BLaER1 treated with 17β-estradiol and CSF1 and Interleukin-3, amounts not matched to agents 10 nM and 100 nM (cell line): Measurements from ENCODE around the gene HNMT.

ENCODE experiments used
- H3K27ac ChIP-seq, 11 experiments: shearing (Covaris generic); formaldehyde crosslinking; 2 replicates each; pipeline ENCODE4 v1.8.1; 2022
- H3K27me3 ChIP-seq, 11 experiments: shearing (Covaris generic); formaldehyde crosslinking; 2 replicates each; pipeline ENCODE4 v1.8.1; 2022
- H3K36me3 ChIP-seq, 11 experiments: shearing (Covaris generic); formaldehyde crosslinking; 2 replicates each; pipeline ENCODE4 v1.8.1; 2022
- H3K4me1 ChIP-seq, 10 experiments: shearing (Covaris generic); formaldehyde crosslinking; 2 replicates each; pipeline ENCODE4 v1.8.1; 2022
- H3K4me2 ChIP-seq, 11 experiments: shearing (Covaris generic); formaldehyde crosslinking; 2 replicates each; pipeline ENCODE4 v1.8.1; 2022
- H3K4me3 ChIP-seq, 10 experiments: shearing (Covaris generic); formaldehyde crosslinking; 2 replicates each; pipeline ENCODE4 v1.8.1; 2022
- H3K9ac ChIP-seq, 11 experiments: shearing (Covaris generic); formaldehyde crosslinking; 2 replicates each; pipeline ENCODE4 v1.8.1; 2022
- H3K9me3 ChIP-seq, 11 experiments: shearing (Covaris generic); formaldehyde crosslinking; replicated peaks in 1 of 11; 2 replicates each; pipeline ENCODE4 v1.8.1; 2022
- H4K20me1 ChIP-seq, 11 experiments: shearing (Covaris generic); formaldehyde crosslinking; 2 replicates each; pipeline ENCODE4 v1.8.1; 2022
- Cebpa-rat ChIP-seq, 11 experiments: shearing (Covaris generic); IDR thresholded peaks; 2 replicates each; pipeline ENCODE4 v1.8.1; 2022

Gene HNMT

GRCh38 chr2:137999273-137999672, 35.0 kb downstream of the HNMT start:
- H3K4me1 ChIP-seq: peaks cover 0 to 11% (median 0%) of the 10 kb centered on the region in 10 experiments; a peak in 3 of 20 replicates
- peaks cover 0 to 49% (median 0%) of the 10 kb centered on the region in 11 experiments; a peak in 4 of 22 replicates for H4K20me1 ChIP-seq
- no peak overlapping the region for H3K27ac ChIP-seq
- no peak overlapping the region for H3K4me2 ChIP-seq
- no peak overlapping the region for H3K4me3 ChIP-seq
- TF ChIP-seq Cebpa-rat (IDR thresholded peaks at IDR 0.05): no peak
- H3K36me3 ChIP-seq: peaks cover 0 to 54% (median 0%) of the 10 kb centered on the region in 11 experiments; a peak in 6 of 22 replicates
- H3K27me3 ChIP-seq: no peaks in the 10 kb centered on the region
- peaks cover 0 to 36% (median 1%) of the 10 kb centered on the region in 11 experiments; a peak in 10 of 22 replicates for H3K9me3 ChIP-seq
- H3K9ac ChIP-seq: no peak overlapping the region

- H3K9me3 ChIP-seq: peaks cover 0 to 28% (median 0%) of the 10 kb centered on the region in 11 experiments; a peak in 3 of 22 replicates
- no peak overlapping the region for H3K9ac ChIP-seq
Observed at GRCh38 chr2:138000009-138000408, 35.7 kb downstream of the HNMT start.

GRCh38 chr2:138000796-138001195, 36.5 kb downstream of the HNMT start:
- Histone ChIP-seq H3K27ac (no peak overlapping the region), H3K27me3 (no peaks in the 10 kb centered on the region), H3K4me2 (no peak overlapping the region), H3K4me1 (peaks cover 0 to 11% (median 0%) of the 10 kb centered on the region in 10 experiments; a peak in 3 of 20 replicates), H3K36me3 (peaks cover 0 to 69% (median 0%) of the 10 kb centered on the region in 11 experiments; a peak in 6 of 22 replicates), H3K9me3 (peaks cover 0 to 20% (median 0%) of the 10 kb centered on the region in 11 experiments; a peak in 3 of 22 replicates), H4K20me1 (peaks cover 0 to 59% (median 0%) of the 10 kb centered on the region in 11 experiments; a peak in 4 of 22 replicates), H3K9ac (no peak overlapping the region), H3K4me3 (no peak overlapping the region)
- TF ChIP-seq Cebpa-rat (IDR thresholded peaks at IDR 0.05): no peak

More at GRCh38 chr2:138000009-138000408, 35.7 kb downstream of the HNMT start:
- peaks cover 0 to 61% (median 0%) of the 10 kb centered on the region in 11 experiments; a peak in 6 of 22 replicates for H3K36me3 ChIP-seq
- H4K20me1 ChIP-seq: peaks cover 0 to 57% (median 0%) of the 10 kb centered on the region in 11 experiments; a peak in 4 of 22 replicates
- TF ChIP-seq Cebpa-rat (IDR thresholded peaks at IDR 0.05): no peak
- no peak overlapping the region for H3K4me2 ChIP-seq
- no peak overlapping the region for H3K27ac ChIP-seq
- H3K4me3 ChIP-seq: no peak overlapping the region
- H3K27me3 ChIP-seq: no peaks in the 10 kb centered on the region
- peaks cover 0 to 11% (median 0%) of the 10 kb centered on the region in 10 experiments; a peak in 3 of 20 replicates for H3K4me1 ChIP-seq

GRCh38 chr2:138003411-138003810, 39.1 kb downstream of the HNMT start:
- Histone ChIP-seq H3K4me3 (no peak overlapping the region), H4K20me1 (peaks cover 0 to 61% (median 0%) of the 10 kb centered on the region in 11 experiments; a peak in 4 of 22 replicates), H3K27ac (no peak overlapping the region), H3K4me1 (peaks cover 0 to 11% (median 0%) of the 10 kb centered on the region in 10 experiments; a peak in 3 of 20 replicates), H3K9me3 (peaks cover 0 to 12% (median 0%) of the 10 kb centered on the region in 11 experiments; a peak in 4 of 22 replicates), H3K4me2 (0 out of 22 replicates have a peak overlapping the region, but pooled peaks of 1 of the 11 experiments have one; percentile 4), H3K27me3 (no peaks in the 10 kb centered on the region), H3K9ac (no peak overlapping the region), H3K36me3 (peaks cover 0 to 95% (median 0%) of the 10 kb centered on the region in 11 experiments; a peak in 6 of 22 replicates)
- no peak for TF ChIP-seq Cebpa-rat (IDR thresholded peaks at IDR 0.05)

- H4K20me1 ChIP-seq: peaks cover 0 to 26% (median 0%) of the 10 kb centered on the region in 11 experiments; a peak in 2 of 22 replicates
- no peak for TF ChIP-seq Cebpa-rat (IDR thresholded peaks at IDR 0.05)
Observed at GRCh38 chr2:138007431-138007830, 43.2 kb downstream of the HNMT start.

GRCh38 chr2:138009622-138010021, 45.3 kb downstream of the HNMT start:
- peaks cover 0 to 13% (median 0%) of the 10 kb centered on the region in 11 experiments; a peak in 4 of 22 replicates for H4K20me1 ChIP-seq
- no peak overlapping the region for H3K4me3 ChIP-seq
- H3K9ac ChIP-seq: no peak overlapping the region
- no peak overlapping the region for H3K4me2 ChIP-seq
- no peaks in the 10 kb centered on the region for H3K27me3 ChIP-seq
- H3K9me3 ChIP-seq: peaks cover 0 to 12% (median 0%) of the 10 kb centered on the region in 11 experiments; a peak in 4 of 22 replicates
- H3K36me3 ChIP-seq: peaks cover 0 to 99% (median 0%) of the 10 kb centered on the region in 11 experiments; a peak in 6 of 22 replicates
- H3K4me1 ChIP-seq: no peaks in the 10 kb centered on the region
- no peak for TF ChIP-seq Cebpa-rat (IDR thresholded peaks at IDR 0.05)
- no peak overlapping the region for H3K27ac ChIP-seq

More at GRCh38 chr2:138007431-138007830, 43.2 kb downstream of the HNMT start:
- Histone ChIP-seq H3K9ac (no peak overlapping the region), H3K9me3 (peaks cover 0 to 12% (median 0%) of the 10 kb centered on the region in 11 experiments; a peak in 4 of 22 replicates), H3K27ac (no peak overlapping the region), H3K4me1 (peaks cover 0 to 9% (median 0%) of the 10 kb centered on the region in 10 experiments; a peak in 3 of 20 replicates), H3K4me2 (no peak overlapping the region), H3K4me3 (no peak overlapping the region), H3K36me3 (peaks cover 0 to 97% (median 0%) of the 10 kb centered on the region in 11 experiments; a peak in 6 of 22 replicates), H3K27me3 (no peaks in the 10 kb centered on the region)

GRCh38 chr2:138010890-138011289, 46.6 kb downstream of the HNMT start:
- peaks cover 0 to 12% (median 0%) of the 10 kb centered on the region in 11 experiments; a peak in 4 of 22 replicates for H3K9me3 ChIP-seq
- H3K27me3 ChIP-seq: no peaks in the 10 kb centered on the region
- peaks cover 0 to 7% (median 0%) of the 10 kb centered on the region in 11 experiments; a peak in 3 of 22 replicates for H4K20me1 ChIP-seq
- H3K27ac ChIP-seq: no peak overlapping the region
- no peak overlapping the region for H3K4me2 ChIP-seq
- no peak overlapping the region for H3K4me3 ChIP-seq
- H3K4me1 ChIP-seq: no peaks in the 10 kb centered on the region
- H3K36me3 ChIP-seq: peaks cover 0 to 98% (median 0%) of the 10 kb centered on the region in 11 experiments; a peak in 6 of 22 replicates
- TF ChIP-seq Cebpa-rat (IDR thresholded peaks at IDR 0.05): no peak
- no peak overlapping the region for H3K9ac ChIP-seq

GRCh38 chr2:138012082-138012481, 47.8 kb downstream of the HNMT start:
- Histone ChIP-seq H3K9me3 (peaks cover 0 to 12% (median 0%) of the 10 kb centered on the region in 11 experiments; a peak in 4 of 22 replicates), H3K4me1 (no peaks in the 10 kb centered on the region)
- peak in 2 of 11 experiments; percentile 43 to 68; a peak in 2 of 22 replicates for TF ChIP-seq Cebpa-rat (IDR thresholded peaks at IDR 0.05)

GRCh38 chr2:138012968-138013367, 48.7 kb downstream of the HNMT start:
- Histone ChIP-seq H3K9ac (no peak overlapping the region), H4K20me1 (peaks cover 0 to 6% (median 0%) of the 10 kb centered on the region in 11 experiments; a peak in 3 of 22 replicates), H3K36me3 (peaks cover 0 to 89% (median 0%) of the 10 kb centered on the region in 11 experiments; a peak in 6 of 22 replicates), H3K27ac (no peak overlapping the region), H3K9me3 (peaks cover 0 to 6% (median 0%) of the 10 kb centered on the region in 11 experiments; a peak in 4 of 22 replicates), H3K4me1 (no peaks in the 10 kb centered on the region), H3K4me3 (no peak overlapping the region), H3K27me3 (no peaks in the 10 kb centered on the region), H3K4me2 (no peak overlapping the region)
- TF ChIP-seq Cebpa-rat (IDR thresholded peaks at IDR 0.05): no peak

More at GRCh38 chr2:138012082-138012481, 47.8 kb downstream of the HNMT start:
- peaks cover 0 to 6% (median 0%) of the 10 kb centered on the region in 11 experiments; a peak in 3 of 22 replicates for H4K20me1 ChIP-seq
- H3K27me3 ChIP-seq: no peaks in the 10 kb centered on the region
- H3K27ac ChIP-seq: no peak overlapping the region
- peaks cover 0 to 98% (median 0%) of the 10 kb centered on the region in 11 experiments; a peak in 6 of 22 replicates for H3K36me3 ChIP-seq
- no peak overlapping the region for H3K9ac ChIP-seq
- no peak overlapping the region for H3K4me3 ChIP-seq
- H3K4me2 ChIP-seq: no peak overlapping the region
